ENCODE results near the gene SDR42E2.

GRCh38 chr16:22163806-22164205 lies 1.5 kb downstream of the SDR42E2 start:
- TF ChIP-seq CTCF (IDR thresholded peaks at IDR 0.05) (no peak), POLR2A (IDR thresholded peaks at IDR 0.05) (no peak)
